Transverse colon (tissue), 4 donors: ENCODE data around the gene ZC3HAV1L. TPM values are rescaled to one million over a fixed set of nuclear protein-coding genes. Genes with fewer than 3 reads are reported as not detected.
"Not testable (repeated sequence)": the region's sequence is repeated elsewhere in the genome, so short reads cannot be mapped to it uniquely, and the experiment has no call there.

ENCODE experiments used
- DNase-seq: peaks from one replicate; pipeline ENCODE4 v3.0.0-alpha.2; 2019
- H3K27ac ChIP-seq, 4 donors: fragments of 200-600 bp; sonication (generic); 2 replicates each; pipeline ENCODE4 v1.5.1; 2016 to 2018; ENCODE audit warnings: inconsistent platforms in 4 of 4
- H3K27me3 ChIP-seq: fragments of 200-600 bp; sonication (generic); 2 replicates; pipeline ENCODE4 v1.5.1; 2017; ENCODE audit warnings: inconsistent platforms
- H3K36me3 ChIP-seq, 4 donors: fragments of 200-600 bp; sonication (generic); 2 replicates each; pipeline ENCODE4 v1.5.1; 2017 to 2019; ENCODE audit warnings: inconsistent platforms in 4 of 4
- H3K4me1 ChIP-seq, 4 donors: fragments of 200-600 bp; sonication (generic); 2 replicates each; pipeline ENCODE4 v1.5.1; 2017 to 2020; ENCODE audit warnings: inconsistent platforms in 4 of 4
- H3K4me3 ChIP-seq, 4 donors: fragments of 200-600 bp; sonication (generic); 1 replicate in 1 of 4; 2 replicates in 3 of 4; pipeline versions ENCODE4 v1.5.1 to v1.6.1; 2017 to 2019; ENCODE audit warnings: inconsistent platforms in 4 of 4
- H3K9me3 ChIP-seq, 2 donors: fragments of 200-600 bp; sonication (generic); 2 replicates each; pipeline ENCODE4 v1.5.1; 2017 to 2019; ENCODE audit warnings: inconsistent platforms in 2 of 2
- EP300 ChIP-seq: sonication (generic); formaldehyde crosslinking; IDR thresholded peaks from one replicate; pipeline ENCODE4 v1.6.1; 2017; ENCODE audit warnings: antibody characterized with exemption, low read depth
- POLR2A ChIP-seq: fragments of 450-650 bp; IDR thresholded peaks from one replicate; pipeline ENCODE4 v1.6.1; 2016; ENCODE audit warnings: antibody characterized with exemption, mild to moderate bottlenecking, moderate library complexity
- WGBS, 2 donors: methylation state at CpG; one replicate each; pipeline ENCODE4 v1.1.5; 2018; ENCODE audit warnings: low coverage in 1 of 2; 5-methylcytosine and 5-hydroxymethylcytosine counted together
- in situ Hi-C, 4 donors: fragments of 200-750 bp; cut with MboI; loops; one replicate each; pipeline versions ENCODE4 v1.15.0 to v1.15.1; 2017; ENCODE audit warnings: low sequenced_read_pairs in 3 of 4, low pct_ligation_motif_present in 1 of 4, low pct_unique_long_range_greater_than_20kb in 1 of 4
- intact Hi-C: fragments of 100-400 bp; cut with DNase I; formaldehyde crosslinking; loops from one replicate; pipeline ENCODE4 v1.15.1; 2023; ENCODE audit warnings: low total_unique reads
- total RNA-seq, 4 donors: library from RNA; depleted of rRNA; stranded (reverse); fragments of >200 nt; gene quantifications; one replicate each; pipeline ENCODE4 v1.1.0, GENCODE V29; 2016
- TF ChIP-seq, protein P1 (sequence below), 5 experiments: fragments of 200-600 bp in 3 of 5; fragments of 450-650 bp in 2 of 5; sonication (generic) in 3 of 5; IDR thresholded peaks; 1 replicate in 2 of 5; 2 replicates in 3 of 5; pipeline ENCODE4 v1.5.1; 2016 to 2017; ENCODE audit warnings: antibody characterized with exemption in 5 of 5, inconsistent platforms in 3 of 5, mild to moderate bottlenecking in 2 of 5, moderate library complexity in 1 of 5

Gene ZC3HAV1L
- total RNA-seq, 4 donors from 2014 or later, result 5.2 to 71.4 (median 14.7) TPM

DNA sequence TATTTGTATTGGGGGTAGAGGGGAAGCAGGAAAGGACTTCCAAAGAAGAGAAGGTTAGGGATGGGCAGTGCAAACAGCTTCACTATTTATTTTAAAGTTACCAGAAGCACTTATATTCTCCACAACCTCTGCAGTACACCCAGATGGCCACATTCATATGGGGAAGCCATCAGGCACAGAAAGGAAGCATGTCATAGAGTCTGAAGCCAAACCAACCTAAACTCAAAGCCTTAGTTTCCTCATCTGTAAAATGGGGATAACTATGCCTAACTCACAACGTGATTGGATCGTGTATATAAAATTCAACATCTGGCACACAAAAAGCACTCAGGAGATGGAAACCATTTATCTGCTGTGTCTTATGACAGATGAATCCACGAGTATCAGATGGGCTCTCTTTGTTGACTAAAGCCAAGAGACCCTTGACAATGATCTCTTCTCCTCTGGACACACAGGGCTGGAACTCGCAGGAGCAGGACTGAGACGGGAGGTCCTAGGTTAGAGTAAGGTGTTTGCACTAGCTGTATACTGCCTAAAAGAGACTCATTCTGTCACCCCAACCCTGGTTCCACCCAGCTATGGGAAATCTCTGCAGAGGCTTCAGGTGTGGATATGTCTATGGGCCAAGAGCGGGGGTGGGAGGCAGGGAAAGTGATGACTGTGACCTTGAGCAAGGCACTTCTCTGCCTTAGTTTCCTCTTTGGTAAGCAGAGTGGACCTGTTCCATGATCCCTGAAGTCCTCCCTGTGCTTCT lies 56.4 kb downstream of the ZC3HAV1L start:
- intact Hi-C loops (no loop called here), in situ Hi-C loops (no loop called here)
- 85 to 100% methylated on average over 2 to 6 of the region's 6 CpGs for WGBS, 2 donors
- Histone ChIP-seq H3K27ac (no peak overlapping the region), H3K4me3 (no peak overlapping the region), H3K27me3 (peaks cover 8% of the 10 kb centered on the region), H3K9me3 (no peaks in the 10 kb centered on the region), H3K4me1 (peaks cover 0 to 17% (median 16%) of the 10 kb centered on the region in 4 donors), H3K36me3 (no peaks in the 10 kb centered on the region)
- TF ChIP-seq, protein P1, sequence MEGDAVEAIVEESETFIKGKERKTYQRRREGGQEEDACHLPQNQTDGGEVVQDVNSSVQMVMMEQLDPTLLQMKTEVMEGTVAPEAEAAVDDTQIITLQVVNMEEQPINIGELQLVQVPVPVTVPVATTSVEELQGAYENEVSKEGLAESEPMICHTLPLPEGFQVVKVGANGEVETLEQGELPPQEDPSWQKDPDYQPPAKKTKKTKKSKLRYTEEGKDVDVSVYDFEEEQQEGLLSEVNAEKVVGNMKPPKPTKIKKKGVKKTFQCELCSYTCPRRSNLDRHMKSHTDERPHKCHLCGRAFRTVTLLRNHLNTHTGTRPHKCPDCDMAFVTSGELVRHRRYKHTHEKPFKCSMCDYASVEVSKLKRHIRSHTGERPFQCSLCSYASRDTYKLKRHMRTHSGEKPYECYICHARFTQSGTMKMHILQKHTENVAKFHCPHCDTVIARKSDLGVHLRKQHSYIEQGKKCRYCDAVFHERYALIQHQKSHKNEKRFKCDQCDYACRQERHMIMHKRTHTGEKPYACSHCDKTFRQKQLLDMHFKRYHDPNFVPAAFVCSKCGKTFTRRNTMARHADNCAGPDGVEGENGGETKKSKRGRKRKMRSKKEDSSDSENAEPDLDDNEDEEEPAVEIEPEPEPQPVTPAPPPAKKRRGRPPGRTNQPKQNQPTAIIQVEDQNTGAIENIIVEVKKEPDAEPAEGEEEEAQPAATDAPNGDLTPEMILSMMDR (IDR thresholded peaks at IDR 0.05), result peak in 3 of 5 experiments; percentile 13 to 19 (median 14)
- TF ChIP-seq EP300 (no peak), POLR2A (no peak)
- DNase-seq, result no peak

DNA sequence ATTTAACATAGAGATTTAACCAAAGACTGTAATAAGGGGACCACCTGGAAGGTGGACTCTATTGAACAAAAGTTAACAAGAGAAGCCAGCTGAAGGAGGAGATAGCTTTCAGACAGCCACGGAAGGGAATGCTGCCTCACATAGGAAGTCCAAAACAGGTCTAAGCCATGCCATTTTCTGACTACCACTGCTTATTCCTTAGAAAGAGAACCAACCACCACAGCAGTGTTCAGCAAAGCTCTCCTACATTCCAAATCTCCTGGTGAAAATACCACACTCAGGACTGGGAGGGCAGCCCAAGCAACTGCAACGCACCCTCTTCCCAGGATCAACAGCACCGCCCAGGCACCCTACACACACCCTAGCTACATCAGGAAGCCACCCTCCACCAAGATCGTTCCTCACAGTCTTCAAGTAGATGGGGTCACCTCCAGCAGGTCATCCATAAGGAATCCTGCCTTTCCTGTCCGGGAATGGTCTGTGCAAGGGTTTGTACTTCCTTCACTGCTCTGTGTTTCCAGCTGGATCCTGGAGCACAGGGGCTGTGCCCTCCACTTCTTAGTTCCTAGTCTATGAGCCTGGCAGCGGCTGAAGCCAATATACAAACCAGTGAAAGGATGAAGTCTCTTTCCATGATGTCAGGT lies 57.2 kb downstream of the ZC3HAV1L start:
- DNase-seq, result no peak
- H3K27me3 ChIP-seq, result peaks cover 8% of the 10 kb centered on the region
- no peaks in the 10 kb centered on the region for H3K9me3 ChIP-seq
- 85 to 86% methylated on average over 5 to 6 of the region's 6 CpGs for WGBS, 2 donors
- H3K4me1 ChIP-seq, result peaks cover 0 to 17% (median 16%) of the 10 kb centered on the region in 4 donors
- intact Hi-C loops (no loop called here), in situ Hi-C loops (no loop called here)
- no peak overlapping the region for H3K27ac ChIP-seq
- H3K4me3 ChIP-seq, result no peak overlapping the region
- no peaks in the 10 kb centered on the region for H3K36me3 ChIP-seq
- TF ChIP-seq, protein P1 (IDR thresholded peaks at IDR 0.05), result no peak

DNA sequence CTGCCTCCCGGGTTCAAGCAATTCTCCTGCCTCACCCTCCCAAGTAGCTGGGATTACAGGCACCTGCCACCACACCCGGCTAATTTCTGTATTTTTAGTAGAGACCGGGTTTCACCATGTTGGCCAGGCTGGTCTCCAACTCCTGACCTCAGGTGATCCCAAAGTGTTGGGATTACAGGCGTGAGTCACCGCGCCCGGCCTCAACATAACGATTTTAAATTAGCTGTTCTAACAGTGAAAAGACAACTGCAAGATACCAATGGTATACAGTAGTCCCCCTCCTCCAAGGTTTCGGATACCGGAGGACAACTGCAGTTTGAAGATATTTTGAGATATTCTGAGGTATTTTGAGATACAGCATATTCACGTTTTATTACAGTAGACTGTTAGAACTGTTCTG lies 59.7 kb downstream of the ZC3HAV1L start:
- WGBS, 2 donors, result 73 to 81% methylated on average over 10 to 11 of the region's 11 CpGs
- H3K9me3 ChIP-seq, in situ Hi-C loops, H3K27me3 ChIP-seq, DNase-seq, H3K27ac ChIP-seq, H3K36me3 ChIP-seq, H3K4me3 ChIP-seq, intact Hi-C loops: not testable (repeated sequence)
- peaks cover 0 to 11% (median 10%) of the 10 kb centered on the region in 4 donors for H3K4me1 ChIP-seq

Other genes starting within 250 kb of the ZC3HAV1L start
- not detected for gene TMEM213, start 238.0 kb downstream of the ZC3HAV1L start, total RNA-seq
- gene ATP6V0A4, start 237.8 kb downstream of the ZC3HAV1L start, total RNA-seq, result not detected
- gene KIAA1549, start 54.7 kb downstream of the ZC3HAV1L start, total RNA-seq, result 1 to 10 TPM in 2 of 4 donors, under 1 TPM in 2; 0.37 to 1.5 (median 0.93) TPM
- gene ZC3HAV1, start 73.7 kb upstream of the ZC3HAV1L start, total RNA-seq, result 10 to 100 TPM; 11.7 to 40.6 (median 34.5) TPM
- gene UBN2, start 195.2 kb upstream of the ZC3HAV1L start, total RNA-seq, result 10 to 100 TPM in 3 of 4 donors, 1 to 10 TPM in 1; 9.7 to 22.1 (median 13.9) TPM